LNCaP clone FGC (cell line): ENCODE measurements around the gene CCL1.

Experiments
- DNase-seq: peaks from one replicate; pipeline ENCODE4 v3.0.0-alpha.2; 2011; ENCODE audit warnings: low read depth
- H3K4me3 ChIP-seq: 2 replicates; pipeline ENCODE4 v1.5.1; 2011; ENCODE audit warnings: mild to moderate bottlenecking, low read depth, low read length, control low read depth
- TF ChIP-seq, protein P1 (sequence below): IDR thresholded peaks from 2 replicates; pipeline ENCODE4 v1.5.1; 2012; ENCODE audit warnings: mild to moderate bottlenecking; ENCODE audit not compliant: control insufficient read depth, insufficient read depth; ENCODE audit errors: extremely low read depth

Gene CCL1

DNA sequence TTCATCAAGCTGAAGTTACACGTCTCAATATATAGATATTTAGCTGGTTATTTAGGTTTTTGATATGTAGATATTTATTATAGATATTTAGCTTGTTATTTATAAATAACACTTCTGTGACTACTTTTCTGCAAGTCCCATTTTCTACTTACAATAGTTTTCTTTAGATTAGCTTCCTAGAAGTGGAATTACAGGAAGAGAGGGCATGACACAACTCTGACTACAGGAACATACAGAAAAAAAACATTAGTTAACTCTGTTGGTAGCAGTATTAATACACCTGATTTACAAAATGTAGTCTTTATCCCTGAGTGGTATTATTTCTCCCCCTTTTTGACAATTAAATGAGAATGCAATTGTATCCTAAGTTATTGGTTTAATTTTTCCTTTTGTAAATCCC, 21.2 kb upstream of the CCL1 start:
- TF ChIP-seq, protein P1, sequence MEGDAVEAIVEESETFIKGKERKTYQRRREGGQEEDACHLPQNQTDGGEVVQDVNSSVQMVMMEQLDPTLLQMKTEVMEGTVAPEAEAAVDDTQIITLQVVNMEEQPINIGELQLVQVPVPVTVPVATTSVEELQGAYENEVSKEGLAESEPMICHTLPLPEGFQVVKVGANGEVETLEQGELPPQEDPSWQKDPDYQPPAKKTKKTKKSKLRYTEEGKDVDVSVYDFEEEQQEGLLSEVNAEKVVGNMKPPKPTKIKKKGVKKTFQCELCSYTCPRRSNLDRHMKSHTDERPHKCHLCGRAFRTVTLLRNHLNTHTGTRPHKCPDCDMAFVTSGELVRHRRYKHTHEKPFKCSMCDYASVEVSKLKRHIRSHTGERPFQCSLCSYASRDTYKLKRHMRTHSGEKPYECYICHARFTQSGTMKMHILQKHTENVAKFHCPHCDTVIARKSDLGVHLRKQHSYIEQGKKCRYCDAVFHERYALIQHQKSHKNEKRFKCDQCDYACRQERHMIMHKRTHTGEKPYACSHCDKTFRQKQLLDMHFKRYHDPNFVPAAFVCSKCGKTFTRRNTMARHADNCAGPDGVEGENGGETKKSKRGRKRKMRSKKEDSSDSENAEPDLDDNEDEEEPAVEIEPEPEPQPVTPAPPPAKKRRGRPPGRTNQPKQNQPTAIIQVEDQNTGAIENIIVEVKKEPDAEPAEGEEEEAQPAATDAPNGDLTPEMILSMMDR: no peak
- no peak for DNase-seq
- H3K4me3 ChIP-seq: no peak overlapping the region

DNA sequence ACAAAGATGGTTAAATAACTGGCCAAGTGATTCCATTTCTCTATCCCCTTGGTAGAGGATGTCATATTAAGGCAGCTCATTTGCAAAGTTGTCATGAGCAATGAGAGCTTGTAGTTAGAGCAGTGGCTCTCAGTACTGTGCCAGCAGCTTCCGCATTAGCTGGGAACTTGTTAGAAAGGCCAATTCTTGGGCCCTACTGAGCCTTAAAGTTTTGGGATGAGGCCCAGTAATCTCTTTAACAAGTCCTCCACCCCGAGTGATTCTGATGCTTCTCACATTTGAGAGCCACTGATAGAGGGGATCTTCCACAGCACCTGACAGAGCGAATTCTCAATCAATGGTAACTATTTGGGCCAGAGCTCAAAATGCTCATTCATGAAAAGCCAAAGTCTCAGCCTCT, 20.2 kb upstream of the CCL1 start:
- no peak overlapping the region for H3K4me3 ChIP-seq
- DNase-seq: no peak
- TF ChIP-seq, protein P1: no peak

DNA sequence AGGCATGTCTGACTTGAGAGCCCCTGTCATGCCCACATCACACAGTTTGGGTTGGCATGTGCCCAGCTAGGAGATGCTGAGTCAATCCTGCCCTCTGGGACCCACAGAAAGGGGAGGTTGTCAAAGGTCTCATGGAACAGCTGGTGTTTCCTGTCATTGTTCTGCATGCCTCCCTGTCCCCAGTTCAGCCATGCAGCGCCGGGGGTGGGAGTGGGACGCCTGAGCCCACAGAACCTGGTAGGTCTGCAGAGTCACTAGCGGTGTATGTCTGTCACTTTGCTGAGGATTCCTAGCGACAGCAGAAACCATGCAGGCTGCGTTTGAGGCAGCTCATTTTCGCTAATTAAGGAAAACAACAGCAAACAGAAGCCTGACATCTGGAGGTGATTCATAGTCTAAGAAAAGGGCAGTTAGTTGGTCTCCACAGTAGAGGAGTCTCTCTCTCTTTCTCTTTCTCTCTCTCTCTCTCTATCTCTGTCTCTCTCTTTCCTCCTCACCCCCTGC, 19.6 kb upstream of the CCL1 start:
- TF ChIP-seq, protein P1: no peak
- H3K4me3 ChIP-seq: no peak overlapping the region
- no peak for DNase-seq

DNA sequence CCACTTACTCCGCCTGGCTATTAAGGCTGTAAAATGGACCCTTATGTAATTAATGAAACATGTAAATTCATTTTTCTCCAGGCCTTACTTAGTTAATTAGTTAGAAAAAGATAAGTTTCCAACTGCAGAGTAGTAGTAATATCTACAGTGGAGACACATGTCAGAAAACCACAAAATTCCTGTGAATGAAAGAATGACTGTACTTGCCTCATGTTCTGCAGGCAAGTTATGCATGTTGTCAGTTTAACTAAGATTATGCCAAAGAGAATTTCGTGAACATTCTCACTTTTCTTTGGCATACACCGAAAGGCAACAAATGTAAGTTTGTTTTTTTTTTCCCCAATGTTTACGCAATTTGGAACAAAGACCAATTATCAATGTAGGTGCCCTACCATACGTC, 16.8 kb upstream of the CCL1 start:
- no peak for DNase-seq
- H3K4me3 ChIP-seq: no peak overlapping the region
- TF ChIP-seq, protein P1: no peak

DNA sequence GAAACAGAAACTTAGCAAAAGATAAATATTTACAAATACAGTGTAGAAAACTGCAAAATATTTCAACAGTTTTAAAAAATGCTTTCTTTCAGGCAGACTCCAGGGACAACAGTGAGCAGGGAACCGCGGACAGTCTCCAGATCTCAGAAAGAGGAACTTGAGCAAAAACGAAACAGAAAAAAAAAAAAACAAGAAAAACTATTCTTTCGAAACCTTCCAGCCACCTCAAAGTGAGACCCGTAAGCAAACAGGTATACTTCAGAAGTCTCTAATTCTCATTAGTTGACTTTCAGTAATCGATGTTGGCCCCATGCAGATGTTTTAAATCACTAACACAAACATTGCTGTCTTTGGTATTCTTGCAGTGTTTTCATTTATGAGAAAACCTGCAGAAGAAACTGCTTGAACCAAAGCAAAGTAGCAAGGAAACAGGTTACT, 15.7 kb upstream of the CCL1 start:
- H3K4me3 ChIP-seq: no peak overlapping the region
- TF ChIP-seq, protein P1: no peak
- no peak for DNase-seq

DNA sequence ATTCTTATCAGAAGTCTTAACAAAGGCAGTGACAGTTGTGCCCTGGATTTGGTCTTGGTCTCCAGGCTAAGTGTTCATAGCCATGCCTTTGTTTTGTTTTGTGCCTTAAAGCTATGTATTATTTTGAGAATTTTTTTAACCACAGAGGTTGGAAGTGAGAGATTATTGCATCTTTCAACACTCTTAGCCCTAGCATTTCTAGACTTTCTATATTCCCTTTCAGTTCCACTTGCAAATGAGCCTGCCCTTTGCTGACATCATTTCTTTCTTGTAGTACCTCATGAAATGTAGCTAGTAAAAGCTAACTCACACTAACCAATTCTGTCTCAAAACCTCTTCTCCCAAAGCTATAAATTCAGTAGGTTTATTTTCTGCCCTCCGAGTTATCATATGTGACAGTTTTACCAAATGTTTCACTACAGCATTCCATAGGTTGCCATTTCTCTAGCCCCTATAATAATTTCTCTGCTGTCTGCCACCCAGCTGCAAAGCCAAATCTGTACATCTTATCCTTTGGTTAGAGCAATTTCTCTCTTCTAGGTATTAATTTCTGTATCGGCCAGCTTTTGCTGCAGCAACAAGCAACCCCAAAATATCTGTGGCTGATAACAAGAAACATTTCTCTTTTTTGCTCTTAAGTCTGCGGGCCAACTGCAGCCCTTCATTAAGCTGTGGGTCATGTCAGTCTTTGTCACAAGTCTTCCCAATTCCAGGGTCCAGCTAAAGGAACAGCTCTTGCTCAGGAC, 14.2 kb upstream of the CCL1 start:
- TF ChIP-seq, protein P1: no peak
- no peak overlapping the region for H3K4me3 ChIP-seq

More for the DNA sequence above, 14.2 kb upstream of the CCL1 start:
- DNase-seq: no peak
